Measurements from ENCODE around the gene NPSR1. TPM values are rescaled to one million over a fixed set of nuclear protein-coding genes. Genes with fewer than 3 reads are reported as not detected.

Gene NPSR1
- polyA plus RNA-seq, 4 donors, result not detected

DNA sequence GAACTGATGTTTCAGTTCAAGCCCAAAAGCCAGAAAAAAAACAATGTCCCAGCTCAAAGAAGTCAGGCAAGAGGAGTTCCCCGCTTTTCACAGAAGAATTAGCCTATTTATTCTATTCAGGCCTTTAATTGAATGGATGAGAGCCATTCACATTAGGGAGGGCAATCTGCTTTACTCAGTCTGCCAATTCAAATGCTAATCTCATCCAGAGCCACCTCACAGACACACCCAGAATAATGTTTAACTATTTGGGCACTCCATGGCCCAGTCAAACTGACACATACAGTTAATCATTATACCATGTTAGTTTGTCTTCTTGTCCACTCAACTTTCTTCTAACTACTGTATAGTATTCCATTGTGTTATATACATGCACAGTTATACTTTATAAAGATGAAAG lies 2.6 kb upstream of the NPSR1 start:
- DNase-seq, result peak in 1 of 2 donors; percentile 29
- 71 to 89% (median 84%) methylated on average over 1 of the region's 1 CpG for WGBS, 3 donors
- no peak overlapping the region for H3K4me3 ChIP-seq (ENCODE audit: low read depth in 1 of 3, low read length in 3 of 3)
- FAIRE-seq, result no peak
- peaks cover 0 to 3% (median 0%) of the 10 kb centered on the region in 3 donors for H3K4me1 ChIP-seq (ENCODE audit: control insufficient read depth in 3 of 3, insufficient read depth in 2 of 3, low read depth in 1 of 3, low read length in 2 of 3)
- no peaks in the 10 kb centered on the region for H3K27me3 ChIP-seq (ENCODE audit: control insufficient read depth in 3 of 3, insufficient read depth in 3 of 3, low read length in 3 of 3)
- H3K9me3 ChIP-seq (ENCODE audit: control insufficient read depth in 2 of 2, insufficient read depth in 1 of 2, low read depth in 1 of 2, low read length in 1 of 2), result peaks cover 0 to 4% of the 10 kb centered on the region in 2 donors
- no peaks in the 10 kb centered on the region for H3K36me3 ChIP-seq (ENCODE audit: control insufficient read depth in 3 of 3, insufficient read depth in 2 of 3, low read depth in 1 of 3, low read length in 3 of 3)
- H3K27ac ChIP-seq (ENCODE audit: low read depth in 1 of 3, low read length in 2 of 3), result no peak overlapping the region

DNA sequence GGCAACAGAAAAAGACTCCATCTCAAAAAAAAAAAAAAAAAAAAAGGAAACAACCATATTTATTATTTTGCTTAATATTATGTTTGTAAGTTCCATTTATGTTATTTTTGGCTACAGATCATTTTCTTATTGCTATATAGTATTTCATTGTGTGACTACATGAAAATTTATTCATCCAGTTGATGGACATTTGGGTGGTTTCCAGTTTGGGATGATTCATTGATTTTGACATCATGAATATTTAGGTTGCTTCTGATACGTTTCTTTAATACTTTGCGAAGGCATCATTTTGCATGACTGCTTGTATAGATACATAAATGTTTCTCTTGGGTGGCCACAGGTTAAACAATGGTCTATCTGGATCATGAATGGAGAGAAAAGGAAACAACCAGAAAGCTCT lies 2.0 kb upstream of the NPSR1 start:
- WGBS, 3 donors, result 81 to 87% (median 81%) methylated on average over 2 of the region's 2 CpGs
- peaks cover 0 to 3% (median 0%) of the 10 kb centered on the region in 3 donors for H3K4me1 ChIP-seq (ENCODE audit: control insufficient read depth in 3 of 3, insufficient read depth in 2 of 3, low read depth in 1 of 3, low read length in 2 of 3)
- no peak overlapping the region for H3K4me3 ChIP-seq (ENCODE audit: low read depth in 1 of 3, low read length in 3 of 3)
- H3K36me3 ChIP-seq (ENCODE audit: control insufficient read depth in 3 of 3, insufficient read depth in 2 of 3, low read depth in 1 of 3, low read length in 3 of 3), result no peaks in the 10 kb centered on the region
- H3K27me3 ChIP-seq (ENCODE audit: control insufficient read depth in 3 of 3, insufficient read depth in 3 of 3, low read length in 3 of 3), result no peaks in the 10 kb centered on the region
- H3K9me3 ChIP-seq (ENCODE audit: control insufficient read depth in 2 of 2, insufficient read depth in 1 of 2, low read depth in 1 of 2, low read length in 1 of 2), result peaks cover 0 to 4% of the 10 kb centered on the region in 2 donors
- FAIRE-seq (no peak), DNase-seq (no peak)
- H3K27ac ChIP-seq (ENCODE audit: low read depth in 1 of 3, low read length in 2 of 3), result no peak overlapping the region

DNA sequence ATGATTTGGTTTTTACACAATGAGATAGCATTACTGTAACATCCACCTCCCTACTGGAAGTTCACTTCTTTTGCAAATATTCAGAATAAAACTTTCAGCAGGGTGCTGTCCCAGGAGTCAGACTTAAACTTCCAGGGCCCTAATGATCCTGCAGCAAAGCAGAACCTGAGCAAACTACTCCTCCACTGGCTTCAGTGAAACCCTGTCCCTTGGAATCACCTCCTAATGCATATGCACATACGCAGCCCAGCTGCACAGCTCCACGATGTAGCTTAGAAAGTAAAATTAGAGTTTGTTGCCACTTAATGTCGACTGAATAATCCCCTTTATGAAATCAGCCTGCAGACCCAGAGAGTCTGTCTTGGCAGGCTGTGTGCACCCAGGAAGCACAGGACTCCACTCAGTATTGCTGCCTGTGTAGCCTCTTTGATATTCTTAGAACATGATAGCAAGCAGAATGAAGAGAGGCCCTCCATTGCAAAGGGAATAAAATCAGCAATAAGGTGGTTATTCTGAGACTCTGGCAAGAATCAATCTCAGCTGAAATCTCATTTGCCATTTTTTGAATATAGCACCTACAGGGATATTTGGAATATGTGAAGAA lies 1.6 kb downstream of the NPSR1 start:
- no peak for FAIRE-seq
- Histone ChIP-seq H3K4me3 (ENCODE audit: low read depth in 1 of 3, low read length in 3 of 3) (no peak overlapping the region), H3K4me1 (ENCODE audit: control insufficient read depth in 3 of 3, insufficient read depth in 2 of 3, low read depth in 1 of 3, low read length in 2 of 3) (no peaks in the 10 kb centered on the region), H3K9me3 (ENCODE audit: control insufficient read depth in 2 of 2, insufficient read depth in 1 of 2, low read depth in 1 of 2, low read length in 1 of 2) (peaks cover 0 to 4% of the 10 kb centered on the region in 2 donors), H3K27me3 (ENCODE audit: control insufficient read depth in 3 of 3, insufficient read depth in 3 of 3, low read length in 3 of 3) (no peaks in the 10 kb centered on the region), H3K36me3 (ENCODE audit: control insufficient read depth in 3 of 3, insufficient read depth in 2 of 3, low read depth in 1 of 3, low read length in 3 of 3) (no peaks in the 10 kb centered on the region), H3K27ac (ENCODE audit: low read depth in 1 of 3, low read length in 2 of 3) (no peak overlapping the region)
- DNase-seq, result no peak
- WGBS, 3 donors, result 31 to 52% (median 40%) methylated on average over 3 of the region's 3 CpGs

DNA sequence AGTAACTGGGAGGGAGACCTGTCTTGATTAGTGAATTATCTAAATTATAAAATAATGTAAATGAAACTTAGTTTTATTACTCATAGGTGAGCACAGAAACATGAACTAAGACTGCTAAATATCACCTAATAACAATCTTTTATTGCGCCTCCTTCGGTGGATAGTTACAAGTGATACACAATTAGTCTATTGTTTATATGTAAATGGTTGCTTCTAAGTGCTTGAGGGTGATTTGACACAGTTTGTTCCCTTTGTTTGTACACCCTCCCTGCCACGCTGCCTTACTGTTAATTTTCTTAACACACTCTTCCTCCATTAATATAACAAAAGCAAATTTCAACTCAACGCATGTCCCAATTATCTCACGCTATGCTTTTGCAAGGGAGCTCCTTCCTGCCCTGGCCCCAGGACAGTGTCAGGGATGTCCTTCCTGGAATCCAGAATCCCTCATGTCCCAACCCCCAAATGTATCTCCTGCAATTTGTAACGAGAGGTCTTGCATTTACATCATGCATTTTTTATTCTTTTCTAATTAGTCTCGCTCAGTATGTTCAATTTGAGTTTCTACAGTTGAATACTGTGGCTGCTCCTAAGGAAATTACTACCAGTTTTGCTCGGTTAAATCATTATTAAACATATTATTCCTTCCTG lies 4.2 kb downstream of the NPSR1 start:
- FAIRE-seq, result no peak
- 65 to 70% (median 70%) methylated on average over 8 of the region's 8 CpGs for WGBS, 3 donors
- H3K27ac ChIP-seq (ENCODE audit: low read depth in 1 of 3, low read length in 2 of 3), result no peak overlapping the region

DNA sequence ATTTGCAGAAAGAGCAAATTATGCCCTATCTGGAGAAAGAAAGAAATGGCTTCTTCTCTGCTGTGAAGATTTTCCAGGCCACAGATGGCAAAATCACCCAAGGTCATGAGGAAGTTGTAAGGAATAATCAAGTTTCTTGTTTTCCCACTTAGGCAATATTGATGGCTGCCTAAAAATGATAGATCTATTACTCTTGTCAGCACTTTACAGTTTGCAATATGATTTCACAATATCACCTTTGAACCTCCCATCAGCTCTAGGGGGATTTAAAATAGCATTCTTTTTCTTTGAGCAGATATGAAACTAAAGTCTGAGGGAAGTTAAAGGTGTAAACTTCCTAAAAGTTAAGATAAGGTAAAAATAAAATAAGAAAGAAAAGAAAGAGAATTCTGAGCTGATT lies 6.7 kb downstream of the NPSR1 start:
- FAIRE-seq (no peak), DNase-seq (peak in 1 of 2 donors; percentile 49)
- Histone ChIP-seq H3K9me3 (ENCODE audit: control insufficient read depth in 2 of 2, insufficient read depth in 1 of 2, low read depth in 1 of 2, low read length in 1 of 2) (no peaks in the 10 kb centered on the region), H3K4me3 (ENCODE audit: low read depth in 1 of 3, low read length in 3 of 3) (no peak overlapping the region), H3K27me3 (ENCODE audit: control insufficient read depth in 3 of 3, insufficient read depth in 3 of 3, low read length in 3 of 3) (no peaks in the 10 kb centered on the region), H3K4me1 (ENCODE audit: control insufficient read depth in 3 of 3, insufficient read depth in 2 of 3, low read depth in 1 of 3, low read length in 2 of 3) (no peaks in the 10 kb centered on the region), H3K36me3 (ENCODE audit: control insufficient read depth in 3 of 3, insufficient read depth in 2 of 3, low read depth in 1 of 3, low read length in 3 of 3) (no peaks in the 10 kb centered on the region), H3K27ac (ENCODE audit: low read depth in 1 of 3, low read length in 2 of 3) (no peak overlapping the region)

More for the DNA sequence above, 4.2 kb downstream of the NPSR1 start:
- no peak for DNase-seq
- H3K4me3 ChIP-seq (ENCODE audit: low read depth in 1 of 3, low read length in 3 of 3), result no peak overlapping the region
- H3K36me3 ChIP-seq (ENCODE audit: control insufficient read depth in 3 of 3, insufficient read depth in 2 of 3, low read depth in 1 of 3, low read length in 3 of 3), result no peaks in the 10 kb centered on the region
- H3K4me1 ChIP-seq (ENCODE audit: control insufficient read depth in 3 of 3, insufficient read depth in 2 of 3, low read depth in 1 of 3, low read length in 2 of 3), result no peaks in the 10 kb centered on the region
- no peaks in the 10 kb centered on the region for H3K9me3 ChIP-seq (ENCODE audit: control insufficient read depth in 2 of 2, insufficient read depth in 1 of 2, low read depth in 1 of 2, low read length in 1 of 2)
- no peaks in the 10 kb centered on the region for H3K27me3 ChIP-seq (ENCODE audit: control insufficient read depth in 3 of 3, insufficient read depth in 3 of 3, low read length in 3 of 3)

DNA sequence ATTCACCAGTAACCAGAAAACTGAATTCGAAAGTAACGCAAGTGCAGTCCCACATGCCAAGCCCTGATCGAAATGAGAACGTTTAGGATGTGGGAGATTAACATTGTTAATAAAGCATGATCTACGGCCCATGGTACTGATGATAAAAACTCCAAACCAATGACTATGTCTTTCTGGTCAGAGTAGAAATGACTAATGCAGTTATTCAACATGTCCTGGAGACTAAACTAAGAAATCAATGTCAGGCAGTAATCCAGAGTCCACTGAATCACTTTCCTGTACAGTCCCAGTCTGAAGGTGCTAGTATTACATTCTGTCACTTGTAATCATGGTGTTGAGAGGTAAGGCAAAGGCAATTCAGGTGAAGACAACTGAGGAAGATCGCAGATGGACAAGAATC lies 14.4 kb downstream of the NPSR1 start:
- DNase-seq (peak in 1 of 2 donors; percentile 25), FAIRE-seq (no peak)
- 83 to 89% (median 87%) methylated on average over 6 of the region's 6 CpGs for WGBS, 3 donors
- no peak overlapping the region for H3K4me3 ChIP-seq (ENCODE audit: low read depth in 1 of 3, low read length in 3 of 3)
- no peaks in the 10 kb centered on the region for H3K27me3 ChIP-seq (ENCODE audit: control insufficient read depth in 3 of 3, insufficient read depth in 3 of 3, low read length in 3 of 3)
- H3K4me1 ChIP-seq (ENCODE audit: control insufficient read depth in 3 of 3, insufficient read depth in 2 of 3, low read depth in 1 of 3, low read length in 2 of 3), result no peaks in the 10 kb centered on the region
- no peaks in the 10 kb centered on the region for H3K9me3 ChIP-seq (ENCODE audit: control insufficient read depth in 2 of 2, insufficient read depth in 1 of 2, low read depth in 1 of 2, low read length in 1 of 2)
- H3K27ac ChIP-seq (ENCODE audit: low read depth in 1 of 3, low read length in 2 of 3), result no peak overlapping the region
- H3K36me3 ChIP-seq (ENCODE audit: control insufficient read depth in 3 of 3, insufficient read depth in 2 of 3, low read depth in 1 of 3, low read length in 3 of 3), result no peaks in the 10 kb centered on the region

DNA sequence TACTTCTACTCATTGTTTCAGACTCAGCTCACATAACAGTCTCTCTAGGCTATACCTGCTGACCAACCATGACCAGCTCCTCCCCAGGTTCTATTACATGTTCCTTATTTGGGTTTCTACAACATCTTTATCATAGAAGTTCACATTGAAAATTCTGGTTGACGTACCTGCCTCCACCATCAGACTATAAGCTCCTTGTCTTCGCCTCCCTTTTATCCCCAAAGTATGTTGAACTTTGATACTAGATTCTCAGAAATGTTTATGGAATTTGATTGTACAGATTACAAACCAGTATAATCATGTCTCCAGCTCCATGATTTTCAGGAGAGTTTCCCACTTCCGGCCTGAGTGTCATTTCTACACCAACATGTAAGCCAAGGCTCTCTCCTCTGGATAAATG lies 15.0 kb downstream of the NPSR1 start:
- no peaks in the 10 kb centered on the region for H3K27me3 ChIP-seq (ENCODE audit: control insufficient read depth in 3 of 3, insufficient read depth in 3 of 3, low read length in 3 of 3)
- DNase-seq (no peak), FAIRE-seq (no peak)
- H3K36me3 ChIP-seq (ENCODE audit: control insufficient read depth in 3 of 3, insufficient read depth in 2 of 3, low read depth in 1 of 3, low read length in 3 of 3), result no peaks in the 10 kb centered on the region
- H3K4me1 ChIP-seq (ENCODE audit: control insufficient read depth in 3 of 3, insufficient read depth in 2 of 3, low read depth in 1 of 3, low read length in 2 of 3), result no peaks in the 10 kb centered on the region
- H3K9me3 ChIP-seq (ENCODE audit: control insufficient read depth in 2 of 2, insufficient read depth in 1 of 2, low read depth in 1 of 2, low read length in 1 of 2), result no peaks in the 10 kb centered on the region
- H3K4me3 ChIP-seq (ENCODE audit: low read depth in 1 of 3, low read length in 3 of 3), result no peak overlapping the region
- H3K27ac ChIP-seq (ENCODE audit: low read depth in 1 of 3, low read length in 2 of 3), result no peak overlapping the region
- WGBS, 3 donors, result 78 to 89% (median 88%) methylated on average over 3 of the region's 3 CpGs

DNA sequence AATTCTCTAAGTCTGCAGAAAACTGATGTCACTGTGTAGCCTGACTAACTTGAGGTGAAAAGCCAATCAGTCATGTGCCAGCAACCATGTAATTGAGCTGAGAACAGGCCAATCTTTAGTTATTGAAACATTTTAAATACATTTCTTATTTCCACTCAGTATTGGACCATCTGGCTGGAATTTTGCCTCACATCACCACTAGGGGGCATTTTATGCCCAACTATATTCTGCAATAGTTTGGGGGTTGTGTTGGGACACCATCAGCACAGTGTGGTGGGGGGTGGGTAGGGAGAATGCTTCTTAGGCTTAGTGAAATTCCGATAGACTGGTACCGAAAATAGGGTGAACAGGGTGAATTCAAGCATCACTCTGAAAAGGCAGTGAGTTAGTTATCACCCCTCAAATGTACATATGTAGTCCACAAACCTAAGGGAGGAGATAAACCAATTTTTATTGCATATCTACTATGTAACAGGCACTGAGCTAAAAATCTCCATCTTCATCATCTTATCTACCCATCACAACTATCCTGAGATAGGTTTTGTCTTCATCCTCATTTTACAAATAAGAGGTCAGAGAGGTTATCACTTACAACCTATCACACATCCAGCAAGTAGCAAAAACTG lies 17.8 kb downstream of the NPSR1 start:
- H3K4me1 ChIP-seq (ENCODE audit: control insufficient read depth in 3 of 3, insufficient read depth in 2 of 3, low read depth in 1 of 3, low read length in 2 of 3), result no peaks in the 10 kb centered on the region
- H3K36me3 ChIP-seq (ENCODE audit: control insufficient read depth in 3 of 3, insufficient read depth in 2 of 3, low read depth in 1 of 3, low read length in 3 of 3), result no peaks in the 10 kb centered on the region
- no peaks in the 10 kb centered on the region for H3K27me3 ChIP-seq (ENCODE audit: control insufficient read depth in 3 of 3, insufficient read depth in 3 of 3, low read length in 3 of 3)
- H3K4me3 ChIP-seq (ENCODE audit: low read depth in 1 of 3, low read length in 3 of 3), result no peak overlapping the region
- DNase-seq (peak in 1 of 2 donors; percentile 44), FAIRE-seq (no peak)
- H3K27ac ChIP-seq (ENCODE audit: low read depth in 1 of 3, low read length in 2 of 3), result no peak overlapping the region
- H3K9me3 ChIP-seq (ENCODE audit: control insufficient read depth in 2 of 2, insufficient read depth in 1 of 2, low read depth in 1 of 2, low read length in 1 of 2), result no peaks in the 10 kb centered on the region
- 34 to 70% (median 57%) methylated on average over 2 of the region's 2 CpGs for WGBS, 3 donors

All from small intestine (tissue), 7 donors.